Subcutaneous adipose tissue (tissue), 4 donors: ENCODE results near the gene CASP5. TPM values are rescaled to one million over a fixed set of nuclear protein-coding genes. Genes with fewer than 3 reads are reported as not detected.

Experiments
- total RNA-seq, 4 donors: library from RNA; depleted of rRNA; stranded (reverse); fragments of >200 nt; gene quantifications; one replicate each; pipeline ENCODE4 v1.1.0, GENCODE V29; 2016
- TF ChIP-seq, protein P1 (sequence below): fragments of 450-650 bp; IDR thresholded peaks from one replicate; pipeline ENCODE4 v1.5.1; 2016; ENCODE audit warnings: low read depth, mild to moderate bottlenecking, control low read depth, antibody characterized with exemption, moderate library complexity

Gene CASP5
- total RNA-seq, 4 donors from 2014 or later = 2.0 TPM; not detected in 3

DNA sequence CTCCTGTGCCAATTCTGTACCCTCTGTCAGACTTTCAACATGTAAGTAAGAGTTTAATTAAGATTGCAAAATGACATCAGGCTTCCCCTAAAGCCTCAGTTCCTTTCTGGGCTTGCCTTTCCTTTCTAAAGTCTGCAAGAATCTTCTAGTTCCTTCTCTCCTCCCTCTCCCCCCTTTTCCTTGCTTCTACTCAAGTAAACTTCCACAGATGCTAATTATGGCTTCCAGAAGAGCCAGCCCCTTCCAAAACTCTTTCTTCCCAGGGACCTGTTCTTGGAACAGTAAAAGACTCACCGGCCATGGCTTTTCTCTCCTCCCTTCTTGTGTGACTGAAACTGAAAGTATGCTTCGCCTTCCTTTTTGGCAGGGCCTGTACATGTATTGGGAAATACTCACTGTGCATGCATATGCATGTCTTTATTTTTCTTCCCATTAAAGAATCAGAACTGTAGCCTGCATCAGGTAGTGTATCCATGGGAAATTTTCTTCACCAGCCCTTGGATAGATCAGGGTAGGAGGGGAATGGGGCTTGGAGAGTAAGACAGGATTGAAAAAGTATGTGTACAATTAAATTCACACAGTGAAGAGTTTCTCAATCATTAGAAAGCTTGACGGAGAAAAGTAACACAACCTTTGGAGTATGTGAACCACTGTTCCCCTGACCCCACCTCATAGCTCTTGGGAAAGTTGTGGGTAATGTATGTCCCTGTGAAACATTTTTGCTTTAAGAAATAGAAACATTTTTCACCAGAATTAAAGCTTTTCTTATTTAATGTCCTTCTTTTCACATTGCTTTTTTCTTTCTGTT is 12.0 kb upstream of the CASP5 start, which contains the start of gene CASP1:
TSS of gene CASP1 (minus strand) at position 332 of the 808 bp plus-strand sequence. CDS start at position 301, 31 bp downstream.
- TF ChIP-seq, protein P1, sequence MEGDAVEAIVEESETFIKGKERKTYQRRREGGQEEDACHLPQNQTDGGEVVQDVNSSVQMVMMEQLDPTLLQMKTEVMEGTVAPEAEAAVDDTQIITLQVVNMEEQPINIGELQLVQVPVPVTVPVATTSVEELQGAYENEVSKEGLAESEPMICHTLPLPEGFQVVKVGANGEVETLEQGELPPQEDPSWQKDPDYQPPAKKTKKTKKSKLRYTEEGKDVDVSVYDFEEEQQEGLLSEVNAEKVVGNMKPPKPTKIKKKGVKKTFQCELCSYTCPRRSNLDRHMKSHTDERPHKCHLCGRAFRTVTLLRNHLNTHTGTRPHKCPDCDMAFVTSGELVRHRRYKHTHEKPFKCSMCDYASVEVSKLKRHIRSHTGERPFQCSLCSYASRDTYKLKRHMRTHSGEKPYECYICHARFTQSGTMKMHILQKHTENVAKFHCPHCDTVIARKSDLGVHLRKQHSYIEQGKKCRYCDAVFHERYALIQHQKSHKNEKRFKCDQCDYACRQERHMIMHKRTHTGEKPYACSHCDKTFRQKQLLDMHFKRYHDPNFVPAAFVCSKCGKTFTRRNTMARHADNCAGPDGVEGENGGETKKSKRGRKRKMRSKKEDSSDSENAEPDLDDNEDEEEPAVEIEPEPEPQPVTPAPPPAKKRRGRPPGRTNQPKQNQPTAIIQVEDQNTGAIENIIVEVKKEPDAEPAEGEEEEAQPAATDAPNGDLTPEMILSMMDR = no peak

DNA sequence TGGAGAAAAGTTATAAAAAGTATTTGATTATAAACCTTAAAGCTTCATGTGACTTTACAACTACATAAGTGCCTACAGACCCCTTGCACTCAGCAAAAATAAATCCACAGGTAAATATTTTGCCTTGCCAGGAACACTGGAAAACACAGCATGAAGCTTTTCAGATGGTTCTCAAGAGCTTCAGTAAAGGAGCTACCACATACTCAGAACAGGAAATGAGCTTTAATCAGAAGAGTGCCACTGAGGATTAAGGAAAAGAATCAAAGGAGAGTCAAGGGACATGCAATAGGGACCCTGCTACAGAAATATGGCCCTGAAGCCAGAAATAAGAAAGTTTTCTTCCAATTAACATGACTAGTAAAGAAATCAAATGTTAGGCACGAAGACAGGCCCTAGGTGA is 10.8 kb upstream of the CASP5 start:
- TF ChIP-seq, protein P1 = no peak

DNA sequence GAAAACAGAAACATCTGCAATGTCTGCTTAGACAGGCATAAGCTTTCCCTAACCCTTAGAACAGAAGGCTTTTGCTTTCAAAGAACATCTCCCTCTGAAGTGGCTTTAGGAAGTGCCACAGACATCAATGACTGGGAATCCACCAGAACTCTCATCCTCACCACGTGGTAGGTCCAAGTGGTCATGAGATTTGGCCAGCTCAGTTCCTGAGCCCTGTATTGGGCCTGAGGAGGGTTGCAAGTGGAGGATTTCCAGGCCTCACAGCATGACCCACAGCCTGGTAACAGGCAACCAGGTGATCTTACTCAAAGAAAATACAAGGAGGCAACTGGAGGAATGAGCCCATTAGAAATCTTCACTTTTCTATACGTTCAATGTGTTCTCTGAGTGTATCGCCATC is 10.4 kb upstream of the CASP5 start:
- TF ChIP-seq, protein P1 = no peak

DNA sequence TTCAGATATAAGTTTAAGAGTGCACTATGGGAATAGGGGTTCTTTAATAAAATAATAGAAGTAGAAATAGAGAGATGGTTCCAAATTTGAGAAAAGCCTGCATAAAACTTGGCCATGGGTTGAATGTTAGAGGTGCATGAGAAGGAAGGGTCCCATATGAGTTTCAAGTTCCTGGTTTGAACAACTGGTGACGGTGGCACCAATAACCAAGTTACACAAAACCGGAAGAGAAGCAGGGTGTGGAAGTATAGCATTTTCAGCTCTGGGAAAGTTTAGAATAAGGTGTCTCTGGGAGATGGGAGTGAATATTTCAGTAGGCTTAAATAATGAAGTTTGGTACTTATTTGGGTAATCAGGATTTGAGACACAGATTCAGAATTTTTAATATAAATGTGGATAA is 9.5 kb upstream of the CASP5 start:
- TF ChIP-seq, protein P1 = no peak

DNA sequence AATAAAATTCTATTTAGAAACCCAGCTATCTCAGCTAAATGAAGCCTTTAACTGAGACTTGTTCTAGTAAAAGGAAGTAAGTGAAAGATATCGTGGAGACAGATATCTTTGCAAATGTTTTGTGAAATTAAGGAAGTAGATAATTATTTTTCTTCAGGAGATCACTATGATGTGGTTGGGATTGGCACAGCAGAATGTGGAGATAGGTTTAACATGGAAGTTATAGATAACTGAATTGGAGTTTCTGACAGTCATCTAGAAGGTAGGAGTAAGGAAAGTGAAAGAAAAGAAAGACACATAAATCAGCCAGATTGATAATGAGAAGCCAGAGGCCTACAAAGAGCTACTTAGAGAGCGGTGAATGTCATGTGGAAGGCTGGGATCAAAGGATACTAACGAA is 4.7 kb upstream of the CASP5 start:
- TF ChIP-seq, protein P1 = no peak

DNA sequence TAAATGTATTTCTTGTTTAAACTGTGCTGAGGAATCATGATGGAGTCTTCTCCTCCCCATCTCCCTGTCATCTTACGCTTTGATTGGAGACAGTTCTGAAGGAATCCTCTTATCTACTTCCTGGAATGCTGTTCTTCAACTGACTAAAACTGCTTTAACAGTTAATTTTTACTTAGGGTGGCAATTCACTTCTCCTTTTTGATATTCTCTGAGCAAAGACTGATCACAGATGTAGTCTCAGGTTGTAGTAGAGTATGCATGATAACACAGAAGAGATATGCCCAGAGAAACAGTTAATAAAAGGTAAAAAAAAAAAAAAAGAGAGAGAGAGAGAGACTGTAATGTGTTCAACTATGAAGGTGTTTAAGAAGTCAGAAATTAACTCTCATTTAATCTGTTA is 1.4 kb upstream of the CASP5 start:
- TF ChIP-seq, protein P1 = no peak

DNA sequence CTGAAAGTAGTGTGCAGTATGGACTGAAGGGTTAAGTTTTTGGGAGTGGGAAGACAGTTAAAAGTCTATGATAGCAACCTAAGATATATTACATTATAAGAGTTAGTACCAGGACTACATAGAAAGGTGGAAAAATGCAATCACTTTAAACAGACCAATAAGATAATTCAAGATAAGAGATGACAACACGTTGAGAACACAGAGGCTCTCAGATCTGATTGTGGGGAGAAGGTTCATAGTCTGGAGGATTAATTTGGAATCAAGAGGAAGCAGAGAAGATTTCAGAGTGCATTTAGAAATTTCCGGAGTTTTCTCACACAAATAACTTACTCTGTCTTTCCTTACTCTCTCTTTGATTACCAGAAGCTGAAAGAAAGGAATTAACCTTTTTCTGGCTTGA is 441 bp downstream of the CASP5 start:
- TF ChIP-seq, protein P1 = no peak
